Suprapubic skin (tissue), 4 donors: ENCODE results near the gene DGLUCY.

Experiments used
- EP300 ChIP-seq: sonication (generic); formaldehyde crosslinking; IDR thresholded peaks from one replicate; pipeline ENCODE4 v1.6.1; 2017; ENCODE audit warnings: antibody characterized with exemption
- POLR2A ChIP-seq, 2 donors: fragments of 450-650 bp; IDR thresholded peaks; one replicate each; pipeline ENCODE4 v1.6.1; 2017; ENCODE audit warnings: antibody characterized with exemption in 2 of 2, mild to moderate bottlenecking in 2 of 2, moderate library complexity in 2 of 2
- POLR2AphosphoS5 ChIP-seq, 3 donors: sonication (generic); formaldehyde crosslinking; IDR thresholded peaks; one replicate each; pipeline ENCODE4 v1.6.1; 2017; ENCODE audit warnings: antibody characterized with exemption in 3 of 3
- TF ChIP-seq, protein P1 (sequence below), 2 donors: fragments of 200-600 bp in 1 of 2; fragments of 450-650 bp in 1 of 2; sonication (generic) in 1 of 2; IDR thresholded peaks; one replicate each; pipeline ENCODE4 v1.5.1; 2016 to 2019; ENCODE audit warnings: antibody characterized with exemption in 2 of 2, mild to moderate bottlenecking in 1 of 2, moderate library complexity in 1 of 2

DNA sequence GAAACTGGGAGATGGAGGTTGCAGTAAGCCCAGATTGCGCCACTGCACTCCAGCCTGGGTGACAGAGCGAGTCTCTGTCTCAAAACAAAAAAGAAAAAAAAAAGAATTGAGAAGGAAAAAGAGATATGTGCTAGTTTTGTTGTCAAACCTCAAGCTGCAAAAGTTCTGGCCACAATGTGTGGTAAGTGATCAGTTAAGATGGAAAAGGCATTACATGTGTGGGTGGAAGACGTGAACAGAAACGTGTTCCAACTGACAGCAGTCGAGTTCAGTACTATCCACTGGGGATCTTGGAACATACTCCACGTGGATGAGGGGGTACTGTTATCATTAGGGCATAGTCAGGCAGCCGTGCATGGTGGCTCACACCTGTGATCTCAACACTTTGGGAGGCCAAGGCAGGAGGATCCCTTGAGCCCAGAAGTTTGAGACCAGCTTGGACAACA lies 113.3 kb downstream of the DGLUCY start:
- TF ChIP-seq POLR2AphosphoS5 (IDR thresholded peaks at IDR 0.05) = no peak
- TF ChIP-seq, protein P1, sequence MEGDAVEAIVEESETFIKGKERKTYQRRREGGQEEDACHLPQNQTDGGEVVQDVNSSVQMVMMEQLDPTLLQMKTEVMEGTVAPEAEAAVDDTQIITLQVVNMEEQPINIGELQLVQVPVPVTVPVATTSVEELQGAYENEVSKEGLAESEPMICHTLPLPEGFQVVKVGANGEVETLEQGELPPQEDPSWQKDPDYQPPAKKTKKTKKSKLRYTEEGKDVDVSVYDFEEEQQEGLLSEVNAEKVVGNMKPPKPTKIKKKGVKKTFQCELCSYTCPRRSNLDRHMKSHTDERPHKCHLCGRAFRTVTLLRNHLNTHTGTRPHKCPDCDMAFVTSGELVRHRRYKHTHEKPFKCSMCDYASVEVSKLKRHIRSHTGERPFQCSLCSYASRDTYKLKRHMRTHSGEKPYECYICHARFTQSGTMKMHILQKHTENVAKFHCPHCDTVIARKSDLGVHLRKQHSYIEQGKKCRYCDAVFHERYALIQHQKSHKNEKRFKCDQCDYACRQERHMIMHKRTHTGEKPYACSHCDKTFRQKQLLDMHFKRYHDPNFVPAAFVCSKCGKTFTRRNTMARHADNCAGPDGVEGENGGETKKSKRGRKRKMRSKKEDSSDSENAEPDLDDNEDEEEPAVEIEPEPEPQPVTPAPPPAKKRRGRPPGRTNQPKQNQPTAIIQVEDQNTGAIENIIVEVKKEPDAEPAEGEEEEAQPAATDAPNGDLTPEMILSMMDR (IDR thresholded peaks at IDR 0.05) = no peak
- TF ChIP-seq POLR2A (IDR thresholded peaks at IDR 0.05) = no peak
- no peak for TF ChIP-seq EP300
